Measurements from ENCODE around the gene CA5A.
"Not testable (repeated sequence)": the region's sequence is repeated elsewhere in the genome, so short reads cannot be mapped to it uniquely, and the experiment has no call there.

Gene CA5A

GRCh38 chr16:87922250-87922871, 14.0 kb downstream of the CA5A start:
- no peak for DNase-seq

- DNase-seq = no peak
Measured at GRCh38 chr16:87921236-87921773, 15.0 kb downstream of the CA5A start.

GRCh38 chr16:87919681-87919994, 16.7 kb downstream of the CA5A start:
- no peak for DNase-seq

- no peak for DNase-seq
Measured at GRCh38 chr16:87918866-87919680, 17.3 kb downstream of the CA5A start.

- no peak for DNase-seq
Measured at GRCh38 chr16:87918338-87918737, 18.0 kb downstream of the CA5A start.

GRCh38 chr16:87917503-87917902, 18.8 kb downstream of the CA5A start:
- no peak for DNase-seq

GRCh38 chr16:87914812-87915211, 21.5 kb downstream of the CA5A start:
- no peak for DNase-seq

GRCh38 chr16:87914021-87914725, 22.2 kb downstream of the CA5A start:
- DNase-seq = not testable (repeated sequence)

- DNase-seq = not testable (repeated sequence)
Measured at GRCh38 chr16:87912691-87913090, 23.6 kb downstream of the CA5A start.

- DNase-seq = not testable (repeated sequence)
Measured at GRCh38 chr16:87911106-87911763, 25.1 kb downstream of the CA5A start.

- DNase-seq = peak; percentile 81 to 88
Measured at GRCh38 chr16:87909203-87909935, 27.0 kb downstream of the CA5A start.

- DNase-seq = not testable (repeated sequence)
Measured at GRCh38 chr16:87908101-87908500, 28.2 kb downstream of the CA5A start.

- DNase-seq = not testable (repeated sequence)
Measured at GRCh38 chr16:87905521-87905920, 30.8 kb downstream of the CA5A start.

- not testable (repeated sequence) for DNase-seq
Measured at GRCh38 chr16:87904963-87905362, 31.4 kb downstream of the CA5A start.

GRCh38 chr16:87900489-87900888, 35.8 kb downstream of the CA5A start:
- not testable (repeated sequence) for DNase-seq

GRCh38 chr16:87897521-87898505, 38.5 kb downstream of the CA5A start:
- DNase-seq = peak; percentile 36 to 74

- not testable (repeated sequence) for DNase-seq
Measured at GRCh38 chr16:87896924-87897520, 39.3 kb downstream of the CA5A start.

GRCh38 chr16:87896176-87896890, 40.0 kb downstream of the CA5A start:
- DNase-seq = not testable (repeated sequence)

GRCh38 chr16:87895641-87896141, 40.6 kb downstream of the CA5A start:
- DNase-seq = peak; percentile 69 to 91

GRCh38 chr16:87894005-87894404, 42.3 kb downstream of the CA5A start:
- not testable (repeated sequence) for DNase-seq
